A549 (cell line): ENCODE results near the gene LELP1.

Source experiments
- CEBPB ChIP-seq, 2 experiments: fragments of >200 bp in 1 of 2; sonication (Bioruptor Twin) in 1 of 2; formaldehyde crosslinking in 1 of 2; IDR thresholded peaks; 2 replicates each; pipeline ENCODE4 v1.6.1; 2012 to 2016
- CTCF ChIP-seq: fragments of >200 bp; sonication (Bioruptor Twin); formaldehyde crosslinking; IDR thresholded peaks from 3 replicates; pipeline ENCODE4 v1.5.1; 2016
- EP300 ChIP-seq, 2 experiments: fragments of >200 bp; sonication (Bioruptor Twin); formaldehyde crosslinking; IDR thresholded peaks; 2 replicates in 1 of 2; 3 replicates in 1 of 2; pipeline ENCODE4 v1.6.1; 2016 to 2017
- KDM1A ChIP-seq: fragments of 200-600 bp; sonication (generic); IDR thresholded peaks from 2 replicates; pipeline ENCODE4 v1.6.1; 2016; ENCODE audit warnings: low read depth, mild to moderate bottlenecking
- RAD21 ChIP-seq, 2 experiments: fragments of >200 bp in 1 of 2; sonication (Bioruptor Twin) in 1 of 2; formaldehyde crosslinking in 1 of 2; IDR thresholded peaks in 1 of 2; conservative IDR thresholded peaks in 1 of 2; 2 replicates in 1 of 2; 3 replicates in 1 of 2; pipeline ENCODE4 v1.6.1; 2012 to 2018; ENCODE audit warnings: inconsistent platforms in 1 of 2
- RNF2 ChIP-seq: fragments of 200-600 bp; sonication (generic); IDR thresholded peaks from 2 replicates; pipeline ENCODE4 v1.6.1; 2016; ENCODE audit warnings: low read depth, mild to moderate bottlenecking, antibody characterized with exemption, moderate library complexity, borderline replicate concordance
- TP53 ChIP-seq: fragments of 250-450 bp; sonication (Bioruptor Pico); IDR thresholded peaks from 2 replicates; pipeline ENCODE4 v1.5.0; 2021; ENCODE audit warnings: mild to moderate bottlenecking, moderate library complexity
- ZNF302 ChIP-seq: fragments of 250-450 bp; sonication (Bioruptor Pico); IDR thresholded peaks from 2 replicates; pipeline ENCODE4 v1.9.0; 2021; ENCODE audit warnings: inconsistent platforms, mild to moderate bottlenecking, moderate library complexity

DNA sequence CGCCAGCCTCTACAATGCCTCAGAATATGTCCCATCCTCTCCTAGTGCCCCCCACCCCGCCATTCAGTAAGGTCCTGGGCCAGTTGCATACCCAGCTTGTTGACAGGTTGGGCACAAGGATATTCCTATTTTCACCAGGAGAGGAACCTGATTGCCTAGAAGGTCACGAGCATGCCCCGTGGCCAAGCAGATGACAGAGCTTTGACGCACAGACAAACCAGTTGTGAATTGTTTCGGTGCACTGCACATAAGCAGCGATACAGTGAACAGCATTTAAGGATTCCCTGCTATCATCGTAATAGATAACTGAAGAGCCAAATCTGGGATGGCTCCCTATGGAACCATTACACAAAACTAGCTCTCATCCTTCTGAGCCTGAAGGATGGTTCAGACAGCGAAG, 3.4 kb downstream of the LELP1 start:
- TF ChIP-seq ZNF302 (CRISPR knock-in tag) (no peak), CTCF (no peak), EP300 (IDR thresholded peaks at IDR 0.05) (no peak), KDM1A (no peak), RAD21 (conservative IDR thresholded peaks at IDR 0.05 in 1 of 2, IDR thresholded peaks at IDR 0.05 in 1 of 2) (no peak), CEBPB (IDR thresholded peaks at IDR 0.05) (no peak), TP53 (CRISPR knock-in tag) (no peak), RNF2 (no peak)
